K562 (cell line): ENCODE measurements around the gene GGCT. TPM values are rescaled to one million over a fixed set of nuclear protein-coding genes. Genes with fewer than 3 reads are reported as not detected.

ENCODE experiments used
- CHAMP1 ChIP-seq: fragments of 450-650 bp; IDR thresholded peaks from 2 replicates; pipeline ENCODE4 v1.6.1; 2016; ENCODE audit warnings: mild to moderate bottlenecking
- CHD1 ChIP-seq: fragments of 200-600 bp; sonication (generic); IDR thresholded peaks from one replicate; pipeline ENCODE4 v1.6.1; 2012; ENCODE audit warnings: mild to moderate bottlenecking, moderate library complexity, low read length, inconsistent platforms
- DPF2 ChIP-seq: fragments of 450-650 bp; IDR thresholded peaks from 2 replicates; pipeline ENCODE4 v1.6.1; 2016
- MBD2 ChIP-seq: sonication (generic); IDR thresholded peaks from 2 replicates; pipeline ENCODE4 v1.6.1; 2016; ENCODE audit warnings: low read depth, borderline replicate concordance
- TRIM25 ChIP-seq: fragments of 450-650 bp; IDR thresholded peaks from 2 replicates; pipeline ENCODE4 v1.7.0; 2016; ENCODE audit warnings: borderline replicate concordance
- ZFP30 ChIP-seq: fragments of 250-450 bp; sonication (Bioruptor Pico); IDR thresholded peaks from 2 replicates; pipeline ENCODE4 v1.8.0; 2022; ENCODE audit warnings: moderate library complexity, mild to moderate bottlenecking, inconsistent platforms, borderline replicate concordance
- polyA plus RNA-seq, 8 experiments: library from polyadenylated mRNA; depleted of rRNA in 4 of 8; stranded (reverse) in 5 of 8; unstranded in 3 of 8; fragments of >200 nt; fragmentation: Nextera tagmentation in 2 of 8; fragmentation: Illumina TruSeq in 1 of 8; extraction: Ambion mirVana in 2 of 8; extraction: Trizol in 1 of 8; gene quantifications; 2 replicates each; pipeline versions ENCODE4 v1.2.1 to v1.2.3, GENCODE V29; 2011 to 2014; ENCODE audit warnings: inconsistent platforms in 1 of 8, missing spikeins in 1 of 8
- total RNA-seq, 7 experiments: library from RNA; depleted of rRNA in 6 of 7; stranded (reverse); fragments of >200 nt in 6 of 7; fragmentation: Illumina TruSeq in 2 of 7; extraction: Trizol in 2 of 7; gene quantifications; 2 replicates each; pipeline versions ENCODE4 v1.2.1 to v1.2.3, GENCODE V29; 2011 to 2021; ENCODE audit warnings: low replicate concordance in 1 of 7
- TF ChIP-seq, protein P1 (sequence below): fragments of 450-650 bp; formaldehyde crosslinking; IDR thresholded peaks from 2 replicates; pipeline ENCODE4 v1.4.0; 2022; ENCODE audit warnings: mild to moderate bottlenecking, moderate library complexity

GGCT gene
- total and polyA plus RNA-seq, 9 of the 15 experiments (the other 6 are each of a cell fraction or from before 2014, with no cell fraction given): 79.0 to 349 (median 136) TPM

- TF ChIP-seq CHAMP1: no peak
- TF ChIP-seq CHD1: peak; percentile 25
- TF ChIP-seq ZFP30: no peak
- TF ChIP-seq TRIM25: no peak
- no peak for TF ChIP-seq DPF2
- TF ChIP-seq MBD2: no peak
- TF ChIP-seq, protein P1, sequence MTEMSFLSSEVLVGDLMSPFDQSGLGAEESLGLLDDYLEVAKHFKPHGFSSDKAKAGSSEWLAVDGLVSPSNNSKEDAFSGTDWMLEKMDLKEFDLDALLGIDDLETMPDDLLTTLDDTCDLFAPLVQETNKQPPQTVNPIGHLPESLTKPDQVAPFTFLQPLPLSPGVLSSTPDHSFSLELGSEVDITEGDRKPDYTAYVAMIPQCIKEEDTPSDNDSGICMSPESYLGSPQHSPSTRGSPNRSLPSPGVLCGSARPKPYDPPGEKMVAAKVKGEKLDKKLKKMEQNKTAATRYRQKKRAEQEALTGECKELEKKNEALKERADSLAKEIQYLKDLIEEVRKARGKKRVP: no peak
These were observed 26.1 kb downstream of the GGCT start, which contains the start of gene NOD1 (continued) for GRCh38 chr7:30478349-30479201.
